ENCODE results near the gene PDE10A.

PDE10A gene

DNA sequence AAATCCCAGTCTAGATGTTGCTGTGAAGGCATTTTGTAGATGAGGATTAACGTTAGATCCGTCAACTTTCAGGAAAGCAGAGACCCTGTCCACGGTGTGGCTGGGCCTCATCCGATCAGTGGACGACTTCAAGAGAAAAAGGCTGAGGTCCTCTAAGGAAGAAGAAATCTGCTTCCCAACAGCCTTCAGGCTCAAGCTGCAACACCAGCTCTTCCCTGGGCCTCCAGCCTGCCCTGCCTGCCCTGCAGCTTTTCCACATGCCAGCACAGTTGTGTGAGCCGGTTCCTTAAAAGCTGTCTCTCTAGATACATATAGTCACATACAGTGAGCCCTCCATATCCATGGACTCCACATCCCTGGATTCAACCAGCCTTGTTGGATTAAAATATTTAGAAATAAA lies 14.1 kb upstream of the PDE10A start:
- H3K9me3 ChIP-seq (ENCODE audit: low read length) = no peaks in the 10 kb centered on the region
- no peaks in the 10 kb centered on the region for H4K20me1 ChIP-seq (ENCODE audit: insufficient read depth, low read length)
- no peak overlapping the region for H3K4me3 ChIP-seq (ENCODE audit: low read depth, low read length, poor library complexity, severe bottlenecking)
- TF ChIP-seq, protein P1, sequence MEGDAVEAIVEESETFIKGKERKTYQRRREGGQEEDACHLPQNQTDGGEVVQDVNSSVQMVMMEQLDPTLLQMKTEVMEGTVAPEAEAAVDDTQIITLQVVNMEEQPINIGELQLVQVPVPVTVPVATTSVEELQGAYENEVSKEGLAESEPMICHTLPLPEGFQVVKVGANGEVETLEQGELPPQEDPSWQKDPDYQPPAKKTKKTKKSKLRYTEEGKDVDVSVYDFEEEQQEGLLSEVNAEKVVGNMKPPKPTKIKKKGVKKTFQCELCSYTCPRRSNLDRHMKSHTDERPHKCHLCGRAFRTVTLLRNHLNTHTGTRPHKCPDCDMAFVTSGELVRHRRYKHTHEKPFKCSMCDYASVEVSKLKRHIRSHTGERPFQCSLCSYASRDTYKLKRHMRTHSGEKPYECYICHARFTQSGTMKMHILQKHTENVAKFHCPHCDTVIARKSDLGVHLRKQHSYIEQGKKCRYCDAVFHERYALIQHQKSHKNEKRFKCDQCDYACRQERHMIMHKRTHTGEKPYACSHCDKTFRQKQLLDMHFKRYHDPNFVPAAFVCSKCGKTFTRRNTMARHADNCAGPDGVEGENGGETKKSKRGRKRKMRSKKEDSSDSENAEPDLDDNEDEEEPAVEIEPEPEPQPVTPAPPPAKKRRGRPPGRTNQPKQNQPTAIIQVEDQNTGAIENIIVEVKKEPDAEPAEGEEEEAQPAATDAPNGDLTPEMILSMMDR (IDR thresholded peaks at IDR 0.05; ENCODE audit: low read length) = no peak
- TF ChIP-seq EZH2 (IDR thresholded peaks at IDR 0.05; ENCODE audit: borderline replicate concordance, low read length) = no peak
- H3K4me1 ChIP-seq (ENCODE audit: insufficient read depth, low read length, severe bottlenecking) = no peaks in the 10 kb centered on the region
- H3K27ac ChIP-seq (ENCODE audit: low read depth, low read length, poor library complexity, severe bottlenecking) = no peak overlapping the region
- H3K9me2 ChIP-seq (ENCODE audit: low read depth, low read length) = no peaks in the 10 kb centered on the region
- no peaks in the 10 kb centered on the region for H3K27me3 ChIP-seq (ENCODE audit: insufficient read depth, low read length)
- no peak overlapping the region for H2AFZ ChIP-seq (ENCODE audit: low read length)
- no peaks in the 10 kb centered on the region for H3F3A ChIP-seq (ENCODE audit: insufficient read depth, low read length)
- H3K36me3 ChIP-seq (ENCODE audit: insufficient read depth, low read length) = no peaks in the 10 kb centered on the region
- no peak overlapping the region for H3K4me2 ChIP-seq (ENCODE audit: low read length)
- no peaks in the 10 kb centered on the region for H3K79me2 ChIP-seq (ENCODE audit: insufficient read depth, low read length)
- no peak overlapping the region for H3K9ac ChIP-seq (ENCODE audit: low read length)

DNA sequence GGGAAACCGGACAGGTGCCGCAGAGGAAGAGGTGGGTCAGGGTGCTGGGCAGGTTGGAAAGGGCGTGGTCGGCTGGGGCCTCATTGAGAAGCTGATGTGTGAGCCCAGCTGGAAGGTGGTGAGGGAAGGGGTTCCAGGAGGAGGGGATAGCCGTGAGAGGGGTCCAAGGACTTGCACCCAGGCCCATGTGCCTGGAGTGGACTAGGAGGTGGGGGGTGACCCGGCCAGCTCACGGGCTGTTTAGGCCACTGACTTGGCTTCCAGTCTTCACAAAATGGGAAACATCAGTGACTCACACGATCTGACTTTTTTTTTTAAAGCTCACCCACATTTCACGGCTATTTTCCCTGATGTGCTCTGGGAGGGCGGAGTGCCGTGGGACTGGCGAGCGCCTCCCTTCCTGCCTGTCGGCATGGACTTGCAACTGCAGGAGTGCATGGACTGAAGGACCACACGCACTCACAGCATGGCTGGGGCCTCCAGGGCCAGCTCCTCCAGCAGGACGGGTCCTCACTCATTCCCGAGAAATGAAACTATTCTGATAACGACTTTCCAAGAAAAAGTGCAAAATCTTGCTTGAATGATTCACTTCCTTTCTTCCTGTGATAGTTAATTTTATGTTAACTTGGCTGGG lies 13.5 kb upstream of the PDE10A start:
- no peak overlapping the region for H3K9ac ChIP-seq (ENCODE audit: low read length)
- no peaks in the 10 kb centered on the region for H3K9me2 ChIP-seq (ENCODE audit: low read depth, low read length)
- H3K4me1 ChIP-seq (ENCODE audit: insufficient read depth, low read length, severe bottlenecking) = no peaks in the 10 kb centered on the region
- no peaks in the 10 kb centered on the region for H4K20me1 ChIP-seq (ENCODE audit: insufficient read depth, low read length)
- no peaks in the 10 kb centered on the region for H3F3A ChIP-seq (ENCODE audit: insufficient read depth, low read length)
- TF ChIP-seq, protein P1 (IDR thresholded peaks at IDR 0.05; ENCODE audit: low read length) = no peak
- no peak for TF ChIP-seq EZH2 (IDR thresholded peaks at IDR 0.05; ENCODE audit: borderline replicate concordance, low read length)
- H3K36me3 ChIP-seq (ENCODE audit: insufficient read depth, low read length) = no peaks in the 10 kb centered on the region
- H3K27ac ChIP-seq (ENCODE audit: low read depth, low read length, poor library complexity, severe bottlenecking) = no peak overlapping the region
- no peaks in the 10 kb centered on the region for H3K79me2 ChIP-seq (ENCODE audit: insufficient read depth, low read length)
- H3K27me3 ChIP-seq (ENCODE audit: insufficient read depth, low read length) = no peaks in the 10 kb centered on the region
- no peaks in the 10 kb centered on the region for H3K9me3 ChIP-seq (ENCODE audit: low read length)
- H3K4me2 ChIP-seq (ENCODE audit: low read length) = no peak overlapping the region
- H2AFZ ChIP-seq (ENCODE audit: low read length) = no peak overlapping the region
- no peak overlapping the region for H3K4me3 ChIP-seq (ENCODE audit: low read depth, low read length, poor library complexity, severe bottlenecking)

DNA sequence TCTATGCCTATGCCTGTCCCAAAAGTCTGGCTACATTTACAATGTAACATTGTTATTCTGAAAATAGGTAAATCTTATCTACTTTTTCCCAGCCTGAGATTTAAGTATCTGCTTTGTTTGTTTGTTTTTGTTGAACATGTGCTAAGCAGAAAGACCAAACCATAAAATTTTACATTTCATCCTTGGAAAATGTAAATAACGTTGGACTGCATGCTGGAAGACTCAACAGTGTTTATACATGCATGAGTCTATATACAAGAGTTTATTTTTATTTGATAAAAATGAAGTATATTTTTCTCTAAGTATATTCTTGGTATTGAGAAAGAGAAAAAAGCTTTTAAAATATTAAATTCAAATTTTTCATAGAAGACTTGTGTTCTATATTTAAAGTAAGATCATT lies 12.1 kb upstream of the PDE10A start:
- Histone ChIP-seq H3K9me3 (ENCODE audit: low read length) (no peaks in the 10 kb centered on the region), H3K4me3 (ENCODE audit: low read depth, low read length, poor library complexity, severe bottlenecking) (no peak overlapping the region), H3K27me3 (ENCODE audit: insufficient read depth, low read length) (no peaks in the 10 kb centered on the region), H3K4me2 (ENCODE audit: low read length) (no peak overlapping the region), H3K9ac (ENCODE audit: low read length) (no peak overlapping the region), H3F3A (ENCODE audit: insufficient read depth, low read length) (no peaks in the 10 kb centered on the region), H3K36me3 (ENCODE audit: insufficient read depth, low read length) (no peaks in the 10 kb centered on the region), H3K4me1 (ENCODE audit: insufficient read depth, low read length, severe bottlenecking) (no peaks in the 10 kb centered on the region), H3K27ac (ENCODE audit: low read depth, low read length, poor library complexity, severe bottlenecking) (no peak overlapping the region), H4K20me1 (ENCODE audit: insufficient read depth, low read length) (no peaks in the 10 kb centered on the region), H3K9me2 (ENCODE audit: low read depth, low read length) (no peaks in the 10 kb centered on the region), H3K79me2 (ENCODE audit: insufficient read depth, low read length) (no peaks in the 10 kb centered on the region), H2AFZ (ENCODE audit: low read length) (no peak overlapping the region)
- no peak for TF ChIP-seq EZH2 (IDR thresholded peaks at IDR 0.05; ENCODE audit: borderline replicate concordance, low read length)
- TF ChIP-seq, protein P1 (IDR thresholded peaks at IDR 0.05; ENCODE audit: low read length) = no peak

Data from OCI-LY1 (cell line).